Mononuclear cell (primary cell): ENCODE data around the gene THBS2. TPM values are rescaled to one million over a fixed set of nuclear protein-coding genes. Genes with fewer than 3 reads are reported as not detected.
"Not testable (repeated sequence)": the region's sequence is repeated elsewhere in the genome, so short reads cannot be mapped to it uniquely, and the experiment has no call there.

Experiments used
- H3K27me3 ChIP-seq: 2 replicates; pipeline ENCODE4 v1.6.0; 2011; ENCODE audit warnings: low read length, control low read depth; ENCODE audit not compliant: insufficient read depth
- H3K4me1 ChIP-seq: 2 replicates; pipeline ENCODE4 v1.5.1; 2011; ENCODE audit warnings: mild to moderate bottlenecking, low read length, control low read depth; ENCODE audit not compliant: insufficient read depth
- H3K4me3 ChIP-seq: 2 replicates; pipeline ENCODE4 v1.5.1; 2011; ENCODE audit warnings: mild to moderate bottlenecking, low read length, moderate library complexity
- H3K9me3 ChIP-seq: 2 replicates; pipeline ENCODE4 v1.5.1; 2011; ENCODE audit warnings: low read depth, mild to moderate bottlenecking, control low read depth, low read length
- total RNA-seq: library from RNA; depleted of rRNA; stranded (reverse); fragments of >200 nt; gene quantifications from one replicate; pipeline ENCODE4 v1.2.3, GENCODE V29; 2012

THBS2 gene
- total RNA-seq, 1 donor: under 0.01 TPM

- no peak overlapping the region for H3K4me3 ChIP-seq
- no peaks in the 10 kb centered on the region for H3K4me1 ChIP-seq
- H3K27me3 ChIP-seq: no peaks in the 10 kb centered on the region
- no peaks in the 10 kb centered on the region for H3K9me3 ChIP-seq
Observed at GRCh38 chr6:169221264-169221663, 32.4 kb downstream of the THBS2 start.

GRCh38 chr6:169220068-169220964 is 33.3 kb downstream of the THBS2 start:
- no peaks in the 10 kb centered on the region for H3K27me3 ChIP-seq
- H3K4me3 ChIP-seq: no peak overlapping the region
- no peaks in the 10 kb centered on the region for H3K9me3 ChIP-seq
- peaks cover 1% of the 10 kb centered on the region for H3K4me1 ChIP-seq

- Histone ChIP-seq H3K27me3 (no peaks in the 10 kb centered on the region), H3K9me3 (no peaks in the 10 kb centered on the region), H3K4me1 (peaks cover 23% of the 10 kb centered on the region), H3K4me3 (no peak overlapping the region)
Observed at GRCh38 chr6:169217972-169218371, 35.7 kb downstream of the THBS2 start.

- Histone ChIP-seq H3K4me1 (peaks cover 23% of the 10 kb centered on the region), H3K9me3 (no peaks in the 10 kb centered on the region), H3K27me3 (no peaks in the 10 kb centered on the region), H3K4me3 (no peak overlapping the region)
Observed at GRCh38 chr6:169216830-169217229, 36.8 kb downstream of the THBS2 start.

GRCh38 chr6:169215201-169215681 is 38.4 kb downstream of the THBS2 start:
- Histone ChIP-seq H3K9me3 (no peaks in the 10 kb centered on the region), H3K27me3 (no peaks in the 10 kb centered on the region), H3K4me1 (peaks cover 23% of the 10 kb centered on the region), H3K4me3 (no peak overlapping the region)

GRCh38 chr6:169214789-169215188 is 38.9 kb downstream of the THBS2 start:
- not testable (repeated sequence) for H3K4me3 ChIP-seq, H3K9me3 ChIP-seq, H3K27me3 ChIP-seq
- peaks cover 23% of the 10 kb centered on the region for H3K4me1 ChIP-seq

GRCh38 chr6:169213814-169214520 is 39.7 kb downstream of the THBS2 start:
- H3K27me3 ChIP-seq: no peaks in the 10 kb centered on the region

GRCh38 chr6:169212897-169213813 is 40.5 kb downstream of the THBS2 start:
- H3K4me1 ChIP-seq: peaks cover 23% of the 10 kb centered on the region
- peak overlapping the region; percentile 24 for H3K4me3 ChIP-seq
- H3K9me3 ChIP-seq: peaks cover 13% of the 10 kb centered on the region
- H3K27me3 ChIP-seq: no peaks in the 10 kb centered on the region

More at GRCh38 chr6:169213814-169214520, 39.7 kb downstream of the THBS2 start:
- peaks cover 9% of the 10 kb centered on the region for H3K9me3 ChIP-seq
- H3K4me1 ChIP-seq: peaks cover 23% of the 10 kb centered on the region
- no peak overlapping the region for H3K4me3 ChIP-seq

GRCh38 chr6:169212436-169212835 is 41.2 kb downstream of the THBS2 start:
- Histone ChIP-seq H3K9me3 (peaks cover 20% of the 10 kb centered on the region), H3K4me3 (no peak overlapping the region), H3K4me1 (peaks cover 23% of the 10 kb centered on the region), H3K27me3 (no peaks in the 10 kb centered on the region)

- Histone ChIP-seq H3K4me1 (peaks cover 23% of the 10 kb centered on the region), H3K27me3 (no peaks in the 10 kb centered on the region), H3K9me3 (peaks cover 25% of the 10 kb centered on the region), H3K4me3 (no peak overlapping the region)
Observed at GRCh38 chr6:169211881-169212280, 41.8 kb downstream of the THBS2 start.

- no peak overlapping the region for H3K4me3 ChIP-seq
- peaks cover 23% of the 10 kb centered on the region for H3K4me1 ChIP-seq
Observed at GRCh38 chr6:169210611-169211010, 43.0 kb downstream of the THBS2 start.

GRCh38 chr6:169208011-169208410 is 45.6 kb downstream of the THBS2 start:
- Histone ChIP-seq H3K9me3 (peaks cover 31% of the 10 kb centered on the region), H3K4me1 (no peaks in the 10 kb centered on the region), H3K27me3 (no peaks in the 10 kb centered on the region), H3K4me3 (no peak overlapping the region)

More at GRCh38 chr6:169210611-169211010, 43.0 kb downstream of the THBS2 start:
- Histone ChIP-seq H3K9me3 (peaks cover 31% of the 10 kb centered on the region), H3K27me3 (no peaks in the 10 kb centered on the region)

GRCh38 chr6:169207482-169207881 is 46.2 kb downstream of the THBS2 start:
- H3K27me3 ChIP-seq: no peaks in the 10 kb centered on the region
- no peak overlapping the region for H3K4me3 ChIP-seq
- peaks cover 31% of the 10 kb centered on the region for H3K9me3 ChIP-seq
- H3K4me1 ChIP-seq: no peaks in the 10 kb centered on the region
